Tibial artery (tissue), 4 donors: ENCODE results near the gene TMEM26.

Experiments
- DNase-seq, 2 donors: peaks; one replicate each; pipeline ENCODE4 v3.0.0-alpha.2; 2019
- H3K27ac ChIP-seq, 2 donors: fragments of 200-600 bp; sonication (generic) in 1 of 2; 1 replicate in 1 of 2; 2 replicates in 1 of 2; pipeline ENCODE4 v1.5.1; 2018 to 2019; ENCODE audit warnings: mild to moderate bottlenecking in 1 of 2
- H3K27me3 ChIP-seq, 2 donors: fragments of 200-600 bp; sonication (generic) in 1 of 2; one replicate each; pipeline versions ENCODE4 v1.5.1 to v1.6.0; 2016 to 2019
- H3K36me3 ChIP-seq, 3 donors: fragments of 200-600 bp; sonication (generic) in 2 of 3; one replicate each; pipeline ENCODE4 v1.5.1; 2016 to 2019; ENCODE audit warnings: mild to moderate bottlenecking in 2 of 3
- H3K4me1 ChIP-seq, 4 donors: fragments of 200-600 bp; sonication (generic) in 2 of 4; 1 replicate in 3 of 4; 2 replicates in 1 of 4; pipeline ENCODE4 v1.5.1; 2016 to 2019
- H3K4me3 ChIP-seq, 2 donors: fragments of 200-600 bp; sonication (generic) in 1 of 2; 1 replicate in 1 of 2; 2 replicates in 1 of 2; pipeline ENCODE4 v1.5.1; 2018 to 2019; ENCODE audit warnings: mild to moderate bottlenecking in 2 of 2
- H3K9me3 ChIP-seq, 3 donors: fragments of 200-600 bp; sonication (generic) in 1 of 3; one replicate each; pipeline ENCODE4 v1.5.1; 2016 to 2019
- CTCF ChIP-seq, 2 experiments: fragments of 200-600 bp in 1 of 2; fragments of 450-650 bp in 1 of 2; IDR thresholded peaks; one replicate each; pipeline ENCODE4 v1.5.1; 2017 to 2019; ENCODE audit warnings: antibody characterized with exemption in 2 of 2, mild to moderate bottlenecking in 1 of 2, moderate library complexity in 1 of 2
- intact Hi-C: fragments of 100-400 bp; cut with DNase I; formaldehyde crosslinking; loops from one replicate; pipeline ENCODE4 v1.15.0; 2023; ENCODE audit warnings: low total_unique reads

TMEM26 gene

GRCh38 chr10:61448841-61449600 is 4.2 kb downstream of the TMEM26 start:
- Histone ChIP-seq H3K27me3 (peaks cover 0 to 9% of the 10 kb centered on the region in 2 donors), H3K9me3 (no peaks in the 10 kb centered on the region), H3K36me3 (no peaks in the 10 kb centered on the region), H3K4me1 (peaks cover 0 to 17% (median 15%) of the 10 kb centered on the region in 4 donors), H3K27ac (no peak overlapping the region), H3K4me3 (no peak overlapping the region)
- no peak for DNase-seq
- intact Hi-C loops, result no loop called here
- TF ChIP-seq CTCF (IDR thresholded peaks at IDR 0.05), result no peak

- intact Hi-C loops, result no loop called here
- Histone ChIP-seq H3K36me3 (no peaks in the 10 kb centered on the region), H3K9me3 (no peaks in the 10 kb centered on the region), H3K4me3 (no peak overlapping the region), H3K27ac (no peak overlapping the region), H3K4me1 (peaks cover 0 to 11% (median 9%) of the 10 kb centered on the region in 4 donors), H3K27me3 (peaks cover 0 to 9% of the 10 kb centered on the region in 2 donors)
- TF ChIP-seq CTCF (IDR thresholded peaks at IDR 0.05), result no peak
- DNase-seq, result no peak
Observed at GRCh38 chr10:61448091-61448490, 5.1 kb downstream of the TMEM26 start.

GRCh38 chr10:61439058-61439609 is 14.0 kb downstream of the TMEM26 start:
- DNase-seq, result no peak
- H3K36me3 ChIP-seq, result no peaks in the 10 kb centered on the region
- no peak for TF ChIP-seq CTCF (IDR thresholded peaks at IDR 0.05)
- intact Hi-C loops, result no loop called here
- no peaks in the 10 kb centered on the region for H3K4me1 ChIP-seq
- no peak overlapping the region for H3K27ac ChIP-seq
- no peak overlapping the region for H3K4me3 ChIP-seq
- H3K9me3 ChIP-seq, result no peaks in the 10 kb centered on the region
- no peaks in the 10 kb centered on the region for H3K27me3 ChIP-seq

- H3K27me3 ChIP-seq, result no peaks in the 10 kb centered on the region
- no peaks in the 10 kb centered on the region for H3K9me3 ChIP-seq
- intact Hi-C loops, result no loop called here
- no peaks in the 10 kb centered on the region for H3K4me1 ChIP-seq
- no peak for TF ChIP-seq CTCF (IDR thresholded peaks at IDR 0.05)
- no peak for DNase-seq
- H3K27ac ChIP-seq, result no peak overlapping the region
- H3K4me3 ChIP-seq, result no peak overlapping the region
- H3K36me3 ChIP-seq, result no peaks in the 10 kb centered on the region
Observed at GRCh38 chr10:61438141-61438988, 14.8 kb downstream of the TMEM26 start.

- Histone ChIP-seq H3K4me1 (no peaks in the 10 kb centered on the region), H3K9me3 (peaks cover 2 to 41% (median 10%) of the 10 kb centered on the region in 3 donors), H3K27me3 (no peaks in the 10 kb centered on the region), H3K36me3 (peaks cover 0 to 3% (median 0%) of the 10 kb centered on the region in 3 donors), H3K27ac (no peak overlapping the region), H3K4me3 (no peak overlapping the region)
- intact Hi-C loops, result no loop called here
- no peak for DNase-seq
- no peak for TF ChIP-seq CTCF (IDR thresholded peaks at IDR 0.05)
Observed at GRCh38 chr10:61423178-61423577, 30.0 kb downstream of the TMEM26 start.
